ENCODE data around the gene TMEM50B.
A peak's percentile ranks its signal among the peaks of the same experiment; 100 is the strongest.
"Not testable (repeated sequence)": the region's sequence is repeated elsewhere in the genome, so short reads cannot be mapped to it uniquely, and the experiment has no call there.

TMEM50B gene

DNA sequence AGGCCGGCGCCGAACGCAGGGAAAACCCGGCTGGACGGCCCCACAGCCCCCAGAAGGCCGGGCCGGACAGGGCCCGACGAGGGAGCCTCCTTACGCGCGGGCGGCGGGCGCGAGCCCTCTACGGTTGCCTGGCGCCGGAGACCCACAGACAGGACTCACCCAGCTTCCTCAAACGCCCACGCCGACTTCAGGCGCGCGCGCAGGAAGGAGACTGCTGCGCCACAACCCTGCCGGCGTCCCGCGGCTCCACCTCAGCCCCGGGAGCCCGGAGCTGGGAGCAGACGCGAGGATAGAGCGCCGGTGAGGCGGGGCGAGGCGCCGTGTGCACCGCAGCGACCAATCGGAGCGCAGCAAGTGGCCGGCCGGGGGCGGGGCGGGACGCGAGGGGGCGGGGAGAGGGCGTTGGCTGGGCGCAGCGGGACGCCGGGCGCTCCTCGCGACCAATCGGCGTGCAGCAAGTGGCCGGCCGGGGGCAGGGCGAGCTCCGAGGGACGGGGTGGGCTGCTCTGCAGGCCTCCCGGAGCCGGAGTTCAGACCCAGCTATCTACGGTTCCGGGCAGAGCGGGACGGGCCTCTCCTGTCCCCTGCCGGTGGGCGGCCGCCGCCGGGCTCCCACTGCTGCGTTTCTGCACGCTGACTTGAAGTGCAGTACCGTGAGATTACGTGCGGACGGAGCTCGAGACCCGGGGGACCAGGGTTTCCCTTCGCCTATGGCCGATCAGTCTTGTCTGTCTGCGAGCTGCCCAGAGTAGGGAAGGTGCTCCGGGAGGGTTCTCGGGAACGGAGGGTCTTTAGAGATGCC, at the start of gene TMEM50B:
Gene TMEM50B (minus strand): TSS at position 296 of the 802 bp plus-strand sequence. CDS start 11,089 bp downstream, outside the sequence.
- DNase-seq (ENCODE audit: low read depth in 2 of 2): peak; percentile 94 to 97

DNA sequence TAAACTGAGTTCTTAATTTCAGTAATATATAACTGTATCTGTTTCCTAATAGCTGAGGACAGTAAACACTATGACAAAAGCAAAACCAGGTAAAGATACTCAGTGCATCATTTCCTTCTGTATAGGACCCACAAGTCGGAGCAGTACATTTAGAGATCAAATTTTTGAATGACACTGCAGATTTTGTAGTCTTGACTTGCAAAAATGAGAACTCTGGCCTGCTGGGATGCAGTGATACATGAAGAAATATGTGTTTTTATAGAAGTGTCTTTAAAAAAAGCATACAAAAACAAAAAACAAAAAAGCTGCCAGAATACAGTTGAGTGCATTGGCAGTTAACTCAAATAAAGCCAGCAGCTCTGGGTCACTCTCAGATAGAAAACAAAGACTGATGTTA, 43.2 kb upstream of the TMEM50B start:
- no peak for DNase-seq (ENCODE audit: low read depth in 2 of 2)

DNA sequence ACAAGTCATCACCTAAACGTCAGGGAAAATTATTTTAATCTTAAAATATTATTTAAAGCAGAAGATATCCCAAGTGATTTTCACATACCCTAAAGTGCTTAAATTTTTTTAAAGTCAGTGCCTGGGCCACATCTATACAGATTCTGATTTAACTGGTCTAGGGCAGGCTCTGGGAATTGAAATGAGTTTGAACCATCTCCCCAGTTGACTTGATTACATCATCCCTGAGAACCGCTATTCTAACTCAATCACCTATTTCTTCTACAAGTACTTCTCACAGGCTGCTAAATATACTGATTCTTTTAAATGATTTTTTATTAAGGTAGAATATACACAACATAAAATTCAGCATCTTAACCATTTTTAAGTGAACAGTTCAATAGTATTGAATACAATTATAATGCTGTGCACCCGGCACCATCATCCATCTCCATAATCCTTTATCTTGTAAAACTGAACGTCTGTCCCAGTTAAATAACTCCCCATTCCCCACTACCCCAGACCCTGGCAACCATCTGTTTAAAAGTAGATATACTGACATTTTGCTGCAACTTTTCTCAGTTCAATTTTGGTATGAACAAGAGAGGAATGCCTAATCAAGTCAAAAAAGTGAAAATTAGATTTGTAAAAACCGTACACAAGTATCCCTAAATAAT, 42.7 kb upstream of the TMEM50B start:
- DNase-seq (ENCODE audit: low read depth in 2 of 2): no peak

DNA sequence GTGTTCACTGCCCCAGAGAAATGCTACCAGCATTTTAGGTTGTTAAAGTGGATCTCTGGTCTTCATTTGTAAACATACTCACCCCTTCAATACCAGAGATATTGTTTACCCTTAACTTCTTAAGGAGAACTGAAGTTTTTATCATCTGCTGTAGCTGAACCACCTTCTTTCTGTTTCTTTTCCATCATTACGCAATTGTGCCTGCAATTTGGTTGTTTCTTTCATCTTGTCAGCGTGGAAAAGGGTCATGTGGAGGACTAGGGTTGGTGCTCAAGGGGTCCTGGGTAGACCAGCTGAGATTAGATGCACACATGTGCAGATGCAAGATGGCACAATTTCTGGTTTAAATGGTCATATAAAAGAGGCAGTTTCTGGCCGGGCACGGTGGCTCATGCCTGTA, 39.1 kb upstream of the TMEM50B start:
- DNase-seq (ENCODE audit: low read depth in 2 of 2): no peak

DNA sequence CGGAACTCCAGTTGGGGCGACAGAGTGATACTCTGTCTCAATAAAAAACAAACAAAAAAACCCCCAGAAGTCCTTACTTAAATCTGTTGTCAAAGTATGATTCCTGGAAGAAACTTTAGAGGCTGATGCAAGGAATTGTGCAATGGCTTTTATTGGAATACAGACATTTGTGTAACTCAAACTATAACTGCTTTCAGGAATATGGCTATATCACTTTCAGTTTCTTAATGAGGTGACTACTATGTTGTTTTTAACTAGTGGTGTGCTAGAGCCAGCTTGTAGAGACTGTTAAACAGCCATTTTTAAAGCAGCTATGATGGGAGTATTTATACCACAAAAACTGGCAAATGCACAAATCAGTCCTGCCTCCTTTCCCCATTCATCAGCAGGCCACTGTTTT, 34.5 kb upstream of the TMEM50B start:
- no peak for DNase-seq (ENCODE audit: low read depth in 2 of 2)

DNA sequence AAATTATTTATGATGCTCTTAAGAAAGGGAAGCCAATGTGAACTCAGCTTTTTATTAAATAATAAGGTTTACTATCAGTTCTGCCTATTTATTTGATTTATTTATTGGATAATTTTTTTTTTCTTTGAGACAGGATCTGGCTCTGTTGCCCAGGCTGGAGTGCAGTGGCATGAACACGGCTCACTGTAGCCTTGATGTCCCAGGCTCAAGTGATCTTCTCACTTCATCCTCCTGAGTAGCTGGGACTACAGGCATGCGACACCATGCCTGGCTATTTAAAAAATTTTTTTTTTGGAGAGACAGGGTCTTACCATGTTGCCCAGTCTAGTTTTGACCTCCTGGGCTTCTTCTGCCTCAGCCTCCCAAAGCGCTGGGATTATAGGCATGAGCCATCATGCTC, 32.7 kb upstream of the TMEM50B start:
- no peak for DNase-seq (ENCODE audit: low read depth in 2 of 2)

DNA sequence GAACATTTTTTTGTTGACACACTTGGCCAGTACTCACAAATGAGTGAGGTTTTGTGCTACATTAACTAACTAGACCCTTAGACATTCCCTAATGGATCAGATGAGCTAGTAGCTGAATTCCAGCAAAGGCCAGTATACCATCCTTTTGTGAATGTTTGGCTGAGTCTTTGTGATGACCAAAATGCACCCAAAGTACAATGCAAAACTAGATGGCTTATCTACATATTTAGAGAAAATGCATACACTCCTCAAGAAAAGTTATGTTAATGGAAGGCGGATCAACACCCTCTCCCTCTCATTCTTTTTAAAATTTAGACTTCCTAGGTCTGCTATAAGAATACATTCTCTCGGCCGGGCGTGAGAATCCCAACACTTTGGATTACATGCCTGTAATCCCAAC, 31.9 kb upstream of the TMEM50B start:
- no peak for DNase-seq (ENCODE audit: low read depth in 2 of 2)

DNA sequence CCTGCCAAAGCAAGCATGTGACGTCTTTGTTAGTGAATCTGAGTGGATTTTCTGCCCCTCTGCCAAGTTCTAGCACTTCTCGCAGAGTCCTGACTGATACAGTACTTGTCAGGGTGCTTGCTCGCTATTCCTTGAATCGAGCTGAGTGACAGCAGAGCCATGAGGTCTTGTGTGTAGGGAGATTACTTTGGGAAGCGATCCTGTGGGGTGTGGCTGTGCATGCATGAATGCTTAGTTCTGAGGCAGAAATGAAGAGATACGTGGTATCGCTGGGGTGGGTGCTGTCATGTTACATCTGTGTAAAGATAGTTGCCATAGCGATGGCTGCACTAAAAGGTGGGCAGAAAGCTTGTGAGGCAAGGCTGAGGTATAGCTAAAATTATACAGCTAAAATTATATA, 31.1 kb upstream of the TMEM50B start:
- DNase-seq (ENCODE audit: low read depth in 2 of 2): no peak

DNA sequence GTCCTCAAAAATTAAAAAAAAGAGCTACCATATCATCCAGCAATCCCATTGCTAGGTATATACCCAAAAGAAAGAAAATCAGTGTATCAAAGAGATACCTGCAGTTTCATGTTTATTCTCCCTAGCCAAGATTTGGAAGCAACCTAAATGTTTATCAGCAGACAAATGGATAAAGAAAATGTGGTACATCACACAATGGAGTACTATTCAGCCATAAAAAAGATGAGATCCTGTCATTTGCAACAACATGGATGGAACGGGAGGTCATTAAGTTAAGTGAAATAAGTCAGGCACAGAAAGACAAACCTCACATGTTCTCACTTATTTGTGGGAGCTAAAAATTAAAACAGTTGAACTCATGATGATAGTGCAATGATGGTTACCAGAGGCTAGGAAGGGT, 27.2 kb upstream of the TMEM50B start:
- not testable (repeated sequence) for DNase-seq (ENCODE audit: low read depth in 2 of 2)

DNA sequence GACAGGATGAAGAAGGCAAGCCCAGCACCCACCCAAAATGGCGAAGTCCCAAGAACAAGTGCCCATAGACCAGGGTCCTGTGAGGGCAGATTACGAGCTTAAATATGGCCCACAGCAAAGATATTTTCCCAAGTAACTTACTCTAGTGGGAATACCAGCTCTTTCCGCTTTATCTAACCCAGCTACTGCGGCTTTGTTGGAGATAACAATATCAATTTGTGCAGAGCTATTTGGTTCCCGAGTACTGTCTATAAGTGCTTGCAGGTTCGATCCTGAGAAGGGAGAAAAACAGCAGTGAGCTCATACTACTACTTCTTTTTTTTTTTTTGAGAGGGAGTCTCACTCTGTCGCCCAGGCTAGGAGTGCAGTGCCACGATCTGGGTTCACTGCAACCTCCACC, 26.1 kb upstream of the TMEM50B start:
- no peak for DNase-seq (ENCODE audit: low read depth in 2 of 2)

DNA sequence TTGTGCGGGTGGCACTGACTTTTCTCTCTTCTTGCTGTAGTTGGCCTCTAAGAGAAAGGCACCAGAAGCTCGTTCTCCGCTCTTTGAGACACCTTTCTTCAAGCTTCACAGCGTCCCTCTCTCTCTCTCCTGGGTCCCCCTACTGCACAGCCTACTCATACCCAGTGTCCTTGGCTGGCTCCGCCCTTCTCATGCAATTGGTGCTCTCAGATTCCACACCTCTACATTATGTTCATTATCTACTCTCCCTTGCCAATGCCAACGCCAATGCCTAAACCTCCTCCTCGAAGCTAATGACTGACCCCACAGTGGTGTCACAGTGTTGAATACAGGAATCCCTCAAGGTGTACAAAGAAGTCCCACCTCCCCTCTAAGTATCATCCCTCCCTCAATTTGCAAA, 16.6 kb upstream of the TMEM50B start:
- no peak for DNase-seq (ENCODE audit: low read depth in 2 of 2)

DNA sequence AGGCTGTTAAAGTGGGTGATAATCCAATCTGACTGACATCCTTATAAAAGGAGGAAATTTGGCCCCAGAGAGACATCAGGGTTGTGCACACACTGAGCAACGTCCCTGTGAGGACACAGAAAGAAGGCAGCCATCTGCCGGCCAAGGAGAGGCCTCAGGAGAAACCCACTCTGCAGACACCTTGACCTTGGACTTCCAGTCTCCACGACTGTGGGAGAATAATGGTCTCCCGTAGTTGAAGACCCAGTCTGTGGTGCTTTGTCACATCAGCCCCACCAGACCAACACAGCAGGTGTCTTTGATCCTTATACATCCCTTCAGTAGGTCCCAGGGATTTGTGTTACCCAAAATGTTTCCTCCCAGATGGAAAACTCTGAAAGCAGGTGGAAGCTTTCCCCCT, 16.0 kb upstream of the TMEM50B start:
- DNase-seq (ENCODE audit: low read depth in 2 of 2): no peak

DNA sequence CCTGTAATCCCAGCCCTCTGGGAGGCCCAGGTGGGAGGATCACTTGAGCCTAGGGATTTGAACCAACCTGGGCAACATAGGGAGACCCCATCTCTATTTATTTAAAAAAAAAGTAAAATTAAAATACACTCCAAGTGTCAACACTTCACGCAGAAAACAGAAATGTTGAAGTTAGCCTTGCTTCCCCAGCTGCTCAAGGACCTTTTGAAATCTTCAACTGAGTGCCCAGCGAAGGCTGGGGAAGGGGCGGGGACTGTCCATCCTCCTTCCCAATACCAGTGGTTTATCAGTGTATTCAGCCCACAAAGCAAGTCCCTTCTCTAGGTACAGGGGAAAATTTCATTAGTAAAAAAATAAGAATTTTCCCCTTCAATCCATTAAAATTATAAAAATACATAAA, 14.0 kb upstream of the TMEM50B start:
- no peak for DNase-seq (ENCODE audit: low read depth in 2 of 2)

DNA sequence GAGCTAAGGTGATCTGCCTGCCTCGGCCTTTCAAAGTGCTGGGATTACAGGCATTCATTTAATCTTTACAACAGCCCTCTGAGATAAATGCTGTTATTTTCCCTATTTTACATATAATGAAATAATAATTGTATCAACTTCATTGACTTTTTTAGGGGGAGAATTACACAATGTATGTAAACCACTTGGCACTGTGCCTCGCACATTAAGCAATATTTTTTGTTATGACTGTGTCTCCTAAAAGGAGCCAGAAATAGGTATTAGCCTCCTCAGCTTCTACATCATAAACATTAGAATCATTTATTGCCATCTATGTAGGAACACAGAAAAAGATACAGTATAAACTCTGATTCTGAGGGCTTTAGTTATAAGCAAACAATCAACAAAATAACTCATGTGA, 12.8 kb upstream of the TMEM50B start:
- DNase-seq (ENCODE audit: low read depth in 2 of 2): no peak

DNA sequence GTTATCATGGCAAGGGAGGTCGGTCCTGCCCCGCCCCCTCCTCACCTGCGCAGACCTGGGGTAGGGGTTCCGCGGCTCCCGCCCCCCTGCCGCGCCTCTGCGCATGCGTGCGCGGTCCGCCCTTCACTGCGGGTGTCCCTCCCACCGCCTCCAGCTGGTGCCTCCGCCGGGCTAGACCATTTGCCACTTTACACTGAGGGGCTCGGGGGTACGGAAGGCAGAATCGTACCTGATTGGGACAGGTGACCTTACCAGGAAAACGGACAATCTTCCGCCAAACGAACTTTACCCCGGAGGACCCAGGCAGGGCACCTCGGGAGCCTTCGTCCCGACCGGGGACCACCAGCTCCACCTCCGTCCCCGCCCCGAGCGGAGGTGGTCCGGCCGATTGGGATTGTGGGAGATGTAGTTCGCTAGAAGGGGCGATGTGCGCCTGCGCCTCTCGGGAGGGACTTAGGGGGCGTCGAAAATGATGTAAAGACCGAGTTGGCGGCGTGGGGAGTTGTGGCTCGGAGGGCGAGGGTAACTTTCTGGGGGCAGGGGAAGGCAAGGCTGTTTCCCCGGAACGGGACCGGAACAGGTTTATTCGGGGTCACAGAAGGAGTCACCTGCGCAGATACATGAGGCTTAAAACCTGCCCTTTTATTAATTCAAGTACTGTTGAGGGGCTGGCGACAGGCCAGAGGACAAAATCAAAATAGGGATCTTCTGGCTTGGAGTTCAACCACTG, 11.8 kb upstream of the TMEM50B start, which contains the start of gene DNAJC28:
Gene DNAJC28 (minus strand): TSS at position 344 of the 730 bp plus-strand sequence. CDS start 2,323 bp downstream, outside the sequence.
- peak; percentile 88 to 90 for DNase-seq (ENCODE audit: low read depth in 2 of 2)

DNA sequence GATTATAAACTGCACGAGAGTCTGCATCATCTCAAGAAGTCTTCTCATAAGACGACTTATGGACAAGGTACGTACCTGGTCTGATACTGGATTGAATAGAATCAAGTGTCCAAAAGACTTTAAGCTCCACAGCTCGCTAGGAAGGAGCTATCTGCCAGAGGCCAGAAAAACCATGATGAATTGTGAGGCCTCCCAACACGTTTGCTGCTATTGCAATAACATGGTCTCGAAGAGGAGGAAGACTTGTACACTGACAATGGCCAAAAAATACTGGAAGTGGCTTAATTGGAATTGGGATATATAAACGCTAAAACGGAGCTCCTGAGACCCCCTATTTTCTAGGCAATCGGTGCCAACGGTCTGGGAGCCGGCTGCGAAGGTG, 11.2 kb upstream of the TMEM50B start:
- no peak for DNase-seq (ENCODE audit: low read depth in 2 of 2)

DNA sequence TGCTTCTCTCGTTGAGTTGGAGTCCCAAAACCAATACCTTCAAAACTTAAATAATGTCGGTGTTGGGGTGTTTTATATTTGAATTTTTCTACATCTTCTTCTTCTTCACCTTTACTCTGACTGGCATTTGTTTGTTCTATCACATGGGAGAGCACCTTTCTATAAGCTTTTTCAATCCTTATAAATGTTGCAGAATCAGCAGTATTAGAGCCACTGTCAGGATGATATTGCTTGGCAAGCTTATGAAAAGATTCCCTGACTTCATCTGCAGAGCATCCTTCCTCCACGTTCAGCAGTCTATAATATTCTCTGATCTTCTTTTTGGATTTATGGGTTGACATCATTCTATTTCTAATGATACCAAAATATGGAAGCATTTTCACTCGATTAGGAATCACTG, 9.2 kb upstream of the TMEM50B start:
- no peak for DNase-seq (ENCODE audit: low read depth in 2 of 2)

DNA sequence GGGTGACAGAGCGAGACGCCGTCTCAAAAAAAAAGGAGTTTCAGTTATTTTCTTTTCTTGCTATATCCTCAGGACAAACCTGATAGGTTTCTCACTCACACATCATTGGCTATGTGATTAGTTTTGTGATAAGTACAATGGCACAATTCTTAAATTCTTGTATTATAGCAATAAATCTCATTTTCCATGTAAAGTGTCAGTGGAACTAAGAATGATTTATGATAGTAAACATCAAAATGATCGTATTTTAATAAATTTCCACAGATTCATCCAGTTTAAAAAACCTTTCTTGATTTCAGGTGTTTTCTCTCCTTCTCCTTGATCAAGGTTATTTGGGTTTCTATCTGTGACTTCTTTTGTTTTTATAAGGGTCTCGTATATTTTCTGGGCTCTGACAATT, 8.2 kb upstream of the TMEM50B start:
- no peak for DNase-seq (ENCODE audit: low read depth in 2 of 2)

DNA sequence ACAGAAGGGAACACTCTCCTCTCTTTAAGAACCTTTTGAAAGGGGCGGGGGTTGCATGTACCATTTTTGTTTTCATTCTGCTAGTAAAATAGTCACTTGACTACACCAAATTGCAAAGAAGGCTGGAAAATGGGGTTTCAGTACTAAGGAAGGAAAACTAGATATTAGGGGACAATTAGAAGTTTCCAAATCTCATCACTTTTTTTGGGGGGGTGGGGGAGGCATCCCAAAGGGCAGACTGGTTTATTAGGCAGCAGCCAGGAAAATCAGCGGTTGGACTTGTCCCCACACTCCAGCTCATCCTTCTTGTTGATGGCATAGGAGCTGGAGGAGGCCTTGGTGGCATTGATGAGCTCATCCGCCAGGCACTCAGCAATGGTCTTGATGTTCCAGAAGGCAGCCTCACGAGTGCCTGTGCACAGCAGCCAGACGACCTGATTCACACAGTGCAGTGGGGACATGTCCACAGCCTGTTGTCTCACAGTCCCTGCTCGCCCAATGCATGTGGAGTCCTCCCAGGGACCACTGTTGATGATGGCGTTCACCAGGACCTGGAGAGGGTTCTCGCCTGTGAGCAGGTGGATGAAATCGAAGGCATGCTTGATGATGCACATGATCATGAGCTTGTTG, 1.7 kb upstream of the TMEM50B start:
- DNase-seq (ENCODE audit: low read depth in 2 of 2): no peak

DNA sequence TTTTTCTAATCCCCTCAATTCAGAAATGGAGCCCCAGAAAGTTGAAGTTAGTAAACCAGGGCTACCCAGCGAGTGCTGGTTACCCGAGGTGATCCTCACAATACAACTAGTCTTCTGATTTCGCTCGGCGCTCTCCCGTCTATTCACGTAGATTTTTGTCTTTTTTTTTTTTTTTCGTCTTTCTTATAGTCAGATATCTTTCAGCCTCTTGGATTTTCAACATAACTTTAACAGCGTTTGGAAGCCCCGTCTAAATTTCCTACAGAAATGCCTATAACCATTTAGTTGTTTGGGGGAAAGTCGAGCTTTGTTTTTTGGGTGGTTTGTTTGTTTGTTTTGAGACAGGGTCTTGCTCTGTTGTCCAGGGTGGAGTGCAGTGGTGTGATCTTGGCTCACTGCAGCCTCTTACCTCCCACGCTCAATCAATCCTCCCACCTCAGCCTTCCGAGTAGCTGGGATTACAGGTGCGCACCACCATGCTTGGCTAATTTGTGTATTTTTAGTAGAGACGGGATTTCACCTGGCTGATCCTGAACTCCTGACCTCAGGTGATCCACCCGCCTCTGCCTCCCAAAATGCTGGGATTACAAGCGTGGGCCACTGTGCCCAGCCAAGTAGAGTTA, 818 bp upstream of the TMEM50B start:
- DNase-seq (ENCODE audit: low read depth in 2 of 2): no peak

DNA sequence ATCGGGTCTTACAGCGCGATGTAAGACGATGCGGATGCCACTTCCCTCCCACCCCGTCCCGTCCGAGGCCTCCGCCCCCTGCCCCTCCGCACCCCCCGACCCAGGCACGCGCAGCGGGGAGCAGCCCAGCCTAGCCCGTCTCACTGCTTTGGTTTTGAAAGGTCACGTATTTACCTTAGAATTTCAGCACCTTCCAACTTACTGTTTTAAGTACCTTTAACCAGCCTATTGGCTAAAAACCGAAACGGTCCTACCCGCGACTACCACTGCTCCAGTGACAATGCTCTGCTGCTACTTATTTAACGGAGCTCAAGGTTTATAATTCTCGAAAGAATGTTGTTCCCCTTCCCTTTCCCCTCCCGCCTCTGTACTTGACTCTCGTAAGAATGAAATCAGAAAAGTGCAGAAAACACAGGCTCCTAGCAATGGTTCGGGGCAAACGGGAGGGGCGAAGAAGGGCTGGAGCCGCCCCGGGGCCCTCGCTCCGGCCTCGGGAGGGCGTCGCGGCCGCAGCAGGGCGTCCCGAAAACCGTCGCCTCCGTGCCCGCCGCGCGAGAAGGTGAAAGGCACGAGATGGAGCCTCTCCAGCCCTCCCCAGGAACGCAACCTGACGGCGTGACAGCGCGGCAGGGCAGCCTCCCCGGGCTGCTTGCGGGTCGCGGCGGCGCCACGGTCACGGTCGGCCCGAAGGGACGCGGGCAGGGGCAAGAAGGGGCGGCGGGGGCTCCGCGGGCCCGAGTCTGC, 667 bp downstream of the TMEM50B start:
- DNase-seq (ENCODE audit: low read depth in 2 of 2): peak; percentile 21 to 33

Measured in stimulated activated CD4-positive, alpha-beta T cell treated with anti-CD3 and anti-CD28 coated beads, Interleukin-12 subunit alpha, Interleukin-12 subunit beta, amount 100 ng/mL, for 24 hours (primary cell).